ENCODE results near the gene CORIN.

DNA sequence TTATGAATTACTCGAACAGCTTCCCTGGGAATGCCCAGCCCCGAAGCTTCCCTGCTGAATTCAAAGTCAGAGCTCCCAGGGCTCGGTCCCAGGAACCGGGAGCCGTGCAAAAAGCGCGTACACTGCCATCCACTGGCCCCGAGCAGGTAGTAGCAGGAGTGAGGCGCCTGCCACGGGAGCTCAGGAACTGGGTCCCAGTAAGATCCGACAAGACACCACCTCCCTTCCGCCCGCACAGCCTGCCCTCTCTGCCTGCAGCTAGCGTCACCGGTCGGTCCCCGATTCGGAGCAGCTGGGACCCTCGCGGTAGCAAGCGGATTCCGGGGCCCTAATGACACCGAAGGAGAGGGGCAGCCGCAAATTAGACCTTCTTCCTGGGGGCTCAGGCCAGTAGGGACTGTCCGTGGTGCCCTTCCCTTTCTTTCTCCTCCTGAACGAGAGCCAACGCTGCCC lies 1.2 kb downstream of the CORIN start:
- TF ChIP-seq, protein P1, sequence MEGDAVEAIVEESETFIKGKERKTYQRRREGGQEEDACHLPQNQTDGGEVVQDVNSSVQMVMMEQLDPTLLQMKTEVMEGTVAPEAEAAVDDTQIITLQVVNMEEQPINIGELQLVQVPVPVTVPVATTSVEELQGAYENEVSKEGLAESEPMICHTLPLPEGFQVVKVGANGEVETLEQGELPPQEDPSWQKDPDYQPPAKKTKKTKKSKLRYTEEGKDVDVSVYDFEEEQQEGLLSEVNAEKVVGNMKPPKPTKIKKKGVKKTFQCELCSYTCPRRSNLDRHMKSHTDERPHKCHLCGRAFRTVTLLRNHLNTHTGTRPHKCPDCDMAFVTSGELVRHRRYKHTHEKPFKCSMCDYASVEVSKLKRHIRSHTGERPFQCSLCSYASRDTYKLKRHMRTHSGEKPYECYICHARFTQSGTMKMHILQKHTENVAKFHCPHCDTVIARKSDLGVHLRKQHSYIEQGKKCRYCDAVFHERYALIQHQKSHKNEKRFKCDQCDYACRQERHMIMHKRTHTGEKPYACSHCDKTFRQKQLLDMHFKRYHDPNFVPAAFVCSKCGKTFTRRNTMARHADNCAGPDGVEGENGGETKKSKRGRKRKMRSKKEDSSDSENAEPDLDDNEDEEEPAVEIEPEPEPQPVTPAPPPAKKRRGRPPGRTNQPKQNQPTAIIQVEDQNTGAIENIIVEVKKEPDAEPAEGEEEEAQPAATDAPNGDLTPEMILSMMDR (IDR thresholded peaks at IDR 0.05) = peak in 5 of 6 experiments; percentile 27 to 73 (median 58)
- TF ChIP-seq POLR2A (IDR thresholded peaks at IDR 0.05) = no peak
